HG03521 (cell line): ENCODE results near the gene SLC23A1.
"Not testable (repeated sequence)": the region's sequence is repeated elsewhere in the genome, so short reads cannot be mapped to it uniquely, and the experiment has no call there.

Experiments
- ATAC-seq: cut with Tn5 transposase; IDR thresholded peaks from one replicate; pipeline ENCODE4 v1.9.1; 2021; ENCODE audit warnings: mild to moderate bottlenecking, moderate library complexity; ENCODE audit not compliant: unreplicated experiment

The SLC23A1 gene

GRCh38 chr5:139390639-139391569 is 7.8 kb upstream of the SLC23A1 start:
- no peak for ATAC-seq

- peak; percentile 38 for ATAC-seq
Measured at GRCh38 chr5:139389701-139390638, 6.9 kb upstream of the SLC23A1 start, which contains the start of gene MZB1. MZB1 (minus strand) TSS chr5:139389913; CDS start chr5:139389856, 57 bp downstream.

- ATAC-seq, result no peak
Measured at GRCh38 chr5:139388198-139388821, 5.2 kb upstream of the SLC23A1 start.

GRCh38 chr5:139387611-139388197 is 4.6 kb upstream of the SLC23A1 start:
- no peak for ATAC-seq

- ATAC-seq, result not testable (repeated sequence)
Measured at GRCh38 chr5:139386956-139387355, 3.9 kb upstream of the SLC23A1 start.

- ATAC-seq, result no peak
Measured at GRCh38 chr5:139386050-139386438, 2.9 kb upstream of the SLC23A1 start.

- no peak for ATAC-seq
Measured at GRCh38 chr5:139385061-139386049, 2.3 kb upstream of the SLC23A1 start.

GRCh38 chr5:139384591-139385051 is 1.5 kb upstream of the SLC23A1 start:
- ATAC-seq, result no peak

- ATAC-seq, result no peak
Measured at GRCh38 chr5:139383993-139384590, 995 bp upstream of the SLC23A1 start.

GRCh38 chr5:139382807-139383206 is 290 bp downstream of the SLC23A1 start:
- no peak for ATAC-seq

- ATAC-seq, result no peak
Measured at GRCh38 chr5:139381837-139382761, 998 bp downstream of the SLC23A1 start.

- ATAC-seq, result no peak
Measured at GRCh38 chr5:139379626-139380449, 3.3 kb downstream of the SLC23A1 start.

- ATAC-seq, result no peak
Measured at GRCh38 chr5:139378941-139379361, 4.1 kb downstream of the SLC23A1 start.

GRCh38 chr5:139378101-139378825 is 4.8 kb downstream of the SLC23A1 start:
- no peak for ATAC-seq

GRCh38 chr5:139377226-139377625 is 5.9 kb downstream of the SLC23A1 start:
- ATAC-seq, result no peak

GRCh38 chr5:139376364-139376763 is 6.7 kb downstream of the SLC23A1 start:
- no peak for ATAC-seq
